ENCODE measurements around the gene EPHB6.

GRCh38 chr7:142874409-142874808 is 19.5 kb downstream of the EPHB6 start:
- TF ChIP-seq EP300 (IDR thresholded peaks at IDR 0.05) (no peak), CTCF (IDR thresholded peaks at IDR 0.05) (no peak), POLR2A (IDR thresholded peaks at IDR 0.05) (no peak)

Measured in tibial nerve (tissue), 4 donors.